H9 (cell line): Measurements from ENCODE around the gene ATXN7. TPM values are rescaled to one million over a fixed set of nuclear protein-coding genes. Genes with fewer than 3 reads are reported as not detected.

Source experiments
- DNase-seq: peaks from one replicate; pipeline ENCODE4 v3.0.0-alpha.2; 2017
- H2AFZ ChIP-seq: one replicate; pipeline ENCODE4 v1.6.1; 2013; ENCODE audit warnings: mild to moderate bottlenecking, low read length, control low read depth, moderate library complexity
- H2AK5ac ChIP-seq: 2 replicates; pipeline ENCODE4 v1.6.1; 2013; ENCODE audit warnings: low read length, control low read depth, mixed read lengths; ENCODE audit not compliant: insufficient read length
- H2BK120ac ChIP-seq: one replicate; pipeline ENCODE4 v1.6.1; 2013; ENCODE audit warnings: low read depth, mild to moderate bottlenecking, low read length, control low read depth, inconsistent platforms; ENCODE audit not compliant: poor library complexity, severe bottlenecking
- H2BK12ac ChIP-seq: 2 replicates; pipeline ENCODE4 v1.6.1; 2013; ENCODE audit warnings: low read length, control low read depth, mixed read lengths, low read depth; ENCODE audit not compliant: insufficient read length
- H2BK15ac ChIP-seq: 2 replicates; pipeline ENCODE4 v1.6.1; 2013; ENCODE audit warnings: low read depth, low read length, control low read depth
- H2BK20ac ChIP-seq: one replicate; pipeline ENCODE4 v1.6.1; 2013; ENCODE audit warnings: low read depth, mild to moderate bottlenecking, low read length, control low read depth, inconsistent platforms; ENCODE audit not compliant: poor library complexity, severe bottlenecking
- H2BK5ac ChIP-seq: 2 replicates; pipeline ENCODE4 v1.6.1; 2013; ENCODE audit warnings: low read length, control low read depth, mixed read lengths; ENCODE audit not compliant: insufficient read length
- H3K14ac ChIP-seq: 2 replicates; pipeline ENCODE4 v1.6.1; 2013; ENCODE audit warnings: low read length, control low read depth; ENCODE audit not compliant: insufficient read depth
- H3K18ac ChIP-seq: 2 replicates; pipeline ENCODE4 v1.6.1; 2013; ENCODE audit warnings: low read depth, mild to moderate bottlenecking, mixed read lengths, low read length, control low read depth; ENCODE audit not compliant: insufficient read length
- H3K23ac ChIP-seq: 2 replicates; pipeline ENCODE4 v1.6.1; 2013; ENCODE audit warnings: low read length, control low read depth, mixed read lengths, low read depth; ENCODE audit not compliant: insufficient read length
- H3K23me2 ChIP-seq: 2 replicates; pipeline ENCODE4 v1.6.1; 2013; ENCODE audit warnings: low read depth, mild to moderate bottlenecking, mixed read lengths, low read length, control low read depth; ENCODE audit not compliant: insufficient read length, poor library complexity, severe bottlenecking
- H3K27ac ChIP-seq: 2 replicates; pipeline ENCODE4 v1.5.1; 2013; ENCODE audit warnings: low read length, control low read depth, mixed read lengths, low read depth; ENCODE audit not compliant: insufficient read length
- H3K27me3 ChIP-seq: 2 replicates; pipeline ENCODE4 v1.6.1; 2013; ENCODE audit warnings: low read length, control low read depth, inconsistent platforms; ENCODE audit not compliant: insufficient read depth
- H3K4ac ChIP-seq: 2 replicates; pipeline ENCODE4 v1.6.1; 2013; ENCODE audit warnings: low read depth, mild to moderate bottlenecking, control low read depth, inconsistent platforms, low read length, moderate library complexity
- H3K4me1 ChIP-seq: 2 replicates; pipeline ENCODE4 v1.6.1; 2013; ENCODE audit warnings: low read length, control low read depth, inconsistent platforms; ENCODE audit not compliant: insufficient read depth
- H3K4me2 ChIP-seq: 2 replicates; pipeline ENCODE4 v1.6.1; 2013; ENCODE audit warnings: low read length, control low read depth, mixed read lengths; ENCODE audit not compliant: insufficient read length, insufficient read depth
- H3K56ac ChIP-seq: 2 replicates; pipeline ENCODE4 v1.6.1; 2013; ENCODE audit warnings: low read depth, mild to moderate bottlenecking, mixed read lengths, low read length, control low read depth; ENCODE audit not compliant: insufficient read length
- H3K79me1 ChIP-seq: 2 replicates; pipeline ENCODE4 v1.6.1; 2013; ENCODE audit warnings: low read depth, mild to moderate bottlenecking, moderate library complexity, low read length, control low read depth, inconsistent platforms; ENCODE audit not compliant: insufficient read depth, poor library complexity, severe bottlenecking
- H3K79me2 ChIP-seq: 2 replicates; pipeline ENCODE4 v1.6.1; 2013; ENCODE audit warnings: low read length, control low read depth, inconsistent platforms; ENCODE audit not compliant: insufficient read depth
- H3K9ac ChIP-seq: 2 replicates; pipeline ENCODE4 v1.6.1; 2013; ENCODE audit warnings: low read length, control low read depth, mixed read lengths; ENCODE audit not compliant: insufficient read length; ENCODE audit errors: extremely low read depth
- H3K9me3 ChIP-seq: one replicate; pipeline ENCODE4 v1.6.1; 2013; ENCODE audit warnings: low read depth, low read length, inconsistent platforms; ENCODE audit not compliant: control insufficient read depth
- H3T11ph ChIP-seq: one replicate; pipeline ENCODE4 v1.6.1; 2013; ENCODE audit warnings: mild to moderate bottlenecking, low read length, control low read depth, inconsistent platforms
- H4K20me1 ChIP-seq: one replicate; pipeline ENCODE4 v1.6.1; 2013; ENCODE audit not compliant: control insufficient read depth, insufficient read length, insufficient read depth
- H4K5ac ChIP-seq: 2 replicates; pipeline ENCODE4 v1.6.1; 2013; ENCODE audit warnings: low read depth, mild to moderate bottlenecking, mixed read lengths, low read length, control low read depth; ENCODE audit not compliant: insufficient read length
- H4K8ac ChIP-seq: replicated peaks from 2 replicates; pipeline ENCODE4 v1.6.1; 2013; ENCODE audit warnings: low read length, control low read depth, mixed read lengths, low read depth; ENCODE audit not compliant: insufficient read length
- H4K91ac ChIP-seq: 2 replicates; pipeline ENCODE4 v1.6.1; 2013; ENCODE audit warnings: low read depth, mild to moderate bottlenecking, moderate library complexity, mixed read lengths, low read length, control low read depth; ENCODE audit not compliant: insufficient read length
- H3K27ac Mint-ChIP-seq, 3 experiments: 2 replicates in 2 of 3; 3 replicates in 1 of 3; pipeline ENCODE4 v1.8.0; 2020 to 2021; ENCODE audit warnings: mixed read lengths in 3 of 3, mild to moderate bottlenecking in 1 of 3, moderate library complexity in 1 of 3
- H3K27me3 Mint-ChIP-seq: 2 replicates; pipeline ENCODE4 v1.8.0; 2021; ENCODE audit warnings: low read depth, mild to moderate bottlenecking, moderate library complexity, mixed read lengths
- H3K36me3 Mint-ChIP-seq, 3 experiments: 2 replicates in 2 of 3; 3 replicates in 1 of 3; pipeline ENCODE4 v1.8.0; 2020 to 2021; ENCODE audit warnings: low read depth in 3 of 3, mixed read lengths in 3 of 3; ENCODE audit not compliant: insufficient read depth in 1 of 3
- H3K4me1 Mint-ChIP-seq, 2 experiments: 2 replicates each; pipeline ENCODE4 v1.8.0; 2020; ENCODE audit warnings: mixed read lengths in 2 of 2
- H3K4me3 Mint-ChIP-seq, 2 experiments: 2 replicates in 1 of 2; 3 replicates in 1 of 2; pipeline ENCODE4 v1.8.0; 2020 to 2021; ENCODE audit warnings: mild to moderate bottlenecking in 2 of 2, mixed read lengths in 2 of 2, moderate library complexity in 1 of 2
- H3K9me3 Mint-ChIP-seq, 2 experiments: 2 replicates in 1 of 2; 3 replicates in 1 of 2; pipeline ENCODE4 v1.8.0; 2020; ENCODE audit warnings: mild to moderate bottlenecking in 2 of 2, mixed read lengths in 2 of 2, moderate library complexity in 1 of 2
- CTCF ChIP-seq: fragments of 200-600 bp; sonication (generic); conservative IDR thresholded peaks from 3 replicates; pipeline ENCODE4 v1.8.0; 2021; ENCODE audit warnings: antibody characterized with exemption, mild to moderate bottlenecking
- WGBS: extraction: QIAGEN DNeasy Blood & Tissue Kit; methylation state at CpG from one replicate; pipeline ENCODE4 v1.1.7; 2013; ENCODE audit warnings: missing lambda C conversion rate, low lambda C conversion rate, mixed read lengths; ENCODE audit not compliant: insufficient read length; ENCODE audit errors: extremely low coverage; 5-methylcytosine and 5-hydroxymethylcytosine counted together
- total RNA-seq: library from RNA; stranded (reverse); gene quantifications from 2 replicates; pipeline ENCODE4 v1.2.1, GENCODE V29; 2021

Gene ATXN7
- total RNA-seq, 1 experiment from 2014 or later: 21.5 TPM

- no peak overlapping the region for H2BK12ac ChIP-seq
- no peak overlapping the region for H3T11ph ChIP-seq
- H3K23me2 ChIP-seq: peaks cover 16% of the 10 kb centered on the region
- H3K56ac ChIP-seq: no peak overlapping the region
- H3K27me3 Mint-ChIP-seq: peaks cover 1% of the 10 kb centered on the region; the same call in 1 of the 2 replicates
- peak overlapping the region; percentile 90 for H3K14ac ChIP-seq
- no peak overlapping the region for H2AFZ ChIP-seq
- no peak overlapping the region for H4K8ac ChIP-seq
- H2BK120ac ChIP-seq: no peak overlapping the region
- no peaks in the 10 kb centered on the region for H3K27me3 ChIP-seq
- H4K91ac ChIP-seq: no peak overlapping the region
- H2BK20ac ChIP-seq: no peak overlapping the region
- H3K27ac Mint-ChIP-seq: peak overlapping the region in 2 of 3 experiments; percentile 92 to 97; a peak in 4 of 7 replicates
- H3K4ac ChIP-seq: no peak overlapping the region
- H3K79me2 ChIP-seq: no peaks in the 10 kb centered on the region; the same call in 1 of the 2 replicates
- H3K4me1 ChIP-seq: 0 out of 2 replicates have a peak, but pooled peaks cover 1% of the 10 kb centered on the region
- DNase-seq: no peak
- H3K27ac ChIP-seq: no peak overlapping the region
- no peak overlapping the region for H3K18ac ChIP-seq
- H4K20me1 ChIP-seq: no peaks in the 10 kb centered on the region
- no peaks in the 10 kb centered on the region for H3K79me1 ChIP-seq
- H3K9ac ChIP-seq: peak overlapping the region; percentile 84
- no peak overlapping the region for H4K5ac ChIP-seq
- WGBS: 100% methylated on average over 1 of the region's 5 CpGs
- H3K23ac ChIP-seq: no peak overlapping the region
- TF ChIP-seq CTCF: no peak
- no peak overlapping the region for H2BK5ac ChIP-seq
- peaks cover 0 to 19% (median 16%) of the 10 kb centered on the region in 3 experiments; a peak in 6 of 7 replicates for H3K36me3 Mint-ChIP-seq
- peaks cover 52 to 54% of the 10 kb centered on the region in 2 experiments for H3K4me1 Mint-ChIP-seq
- H3K4me2 ChIP-seq: peak overlapping the region; percentile 86
- peak overlapping the region; percentile 91 to 94 for H3K4me3 Mint-ChIP-seq
- H3K9me3 ChIP-seq: no peaks in the 10 kb centered on the region
- no peaks in the 10 kb centered on the region for H3K9me3 Mint-ChIP-seq
- no peak overlapping the region for H2BK15ac ChIP-seq
- no peak overlapping the region for H2AK5ac ChIP-seq
Measured at GRCh38 chr3:63862804-63863149, 890 bp upstream of the ATXN7 start.
